DMS153 treated with DMSO at 0.1 percent for 48 hours (cell line): ENCODE measurements around the gene SELENOT.
"Not testable (repeated sequence)": the region's sequence is repeated elsewhere in the genome, so short reads cannot be mapped to it uniquely, and the experiment has no call there.

ENCODE experiments used
- DNase-seq: peaks from one replicate; lab custom pipeline; 2025; ENCODE audit not compliant: unreplicated experiment; lab: John Stamatoyannopoulos, UW

SELENOT gene

DNA sequence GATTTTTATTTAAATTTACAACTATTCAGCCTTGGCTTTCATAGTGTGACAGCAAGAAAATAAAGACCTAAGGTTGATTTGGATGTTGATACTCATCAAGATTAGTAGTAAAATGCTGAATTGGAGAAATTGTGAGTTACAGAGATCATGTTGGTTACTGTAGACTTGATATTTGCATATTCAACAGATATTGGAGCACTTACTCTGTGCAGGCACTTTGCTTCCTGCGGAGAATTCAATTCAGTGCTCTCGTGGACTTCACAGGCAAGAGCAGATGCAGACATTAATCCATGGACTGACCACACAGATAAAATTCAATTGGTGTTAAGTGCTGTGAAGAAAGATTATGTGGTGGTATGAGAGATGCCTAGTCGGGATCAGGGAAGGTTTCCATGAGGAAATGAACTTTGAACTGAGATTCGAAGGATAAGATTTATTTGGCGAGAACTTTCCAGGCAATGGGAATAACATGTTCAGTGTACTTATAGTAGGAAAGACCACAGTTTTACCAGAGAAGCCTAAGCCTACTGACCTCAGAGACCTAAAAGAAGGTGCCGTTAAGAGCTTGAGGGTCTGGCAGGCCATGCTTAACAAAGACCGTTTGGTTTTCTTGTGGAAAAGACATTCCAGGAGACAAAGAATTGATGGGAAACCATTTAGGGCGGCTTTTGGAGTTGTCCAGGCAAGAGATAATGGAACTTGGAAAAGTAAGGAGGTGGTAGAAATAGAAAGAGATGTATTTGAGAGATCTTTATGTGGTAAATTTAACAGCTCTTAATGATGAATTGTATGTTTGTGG is 4.3 kb downstream of the SELENOT start:
- no peak for DNase-seq

DNA sequence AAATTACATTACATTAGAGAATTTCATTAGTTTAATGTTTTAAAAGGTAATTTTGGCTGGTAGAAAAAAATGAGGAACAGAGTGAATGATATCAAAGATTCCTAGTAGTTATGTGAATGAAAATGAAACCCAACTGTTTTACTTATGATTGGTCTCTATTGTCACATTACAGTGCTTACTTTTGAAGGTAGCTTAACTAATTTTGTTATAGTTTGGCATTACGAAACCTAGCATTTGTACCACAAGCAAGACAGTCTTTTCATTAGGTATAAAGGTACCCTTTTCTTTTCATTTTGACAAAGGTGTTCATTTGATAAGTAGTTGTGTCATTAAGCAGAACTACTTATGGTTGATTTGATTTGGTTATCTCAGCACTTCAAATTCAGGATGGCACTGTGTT is 6.9 kb downstream of the SELENOT start:
- no peak for DNase-seq

DNA sequence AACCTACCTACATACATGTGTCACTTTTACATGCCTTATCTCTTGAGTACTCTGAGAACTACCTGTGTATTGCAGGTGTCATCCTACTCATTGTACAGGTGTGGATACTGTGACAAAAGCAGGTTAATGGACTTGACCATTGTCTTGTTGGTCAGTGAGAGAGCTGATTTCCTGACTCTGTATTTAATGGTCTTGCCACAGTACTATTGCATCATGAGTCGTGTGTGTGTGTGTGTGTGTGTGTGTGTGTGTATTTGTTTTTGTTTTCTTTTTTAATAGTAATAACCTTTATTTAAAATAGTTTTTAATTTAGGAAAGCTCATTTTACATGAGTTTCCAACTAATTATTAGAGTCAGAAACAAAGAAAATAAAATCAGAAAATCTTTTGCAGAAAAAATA is 7.7 kb downstream of the SELENOT start:
- DNase-seq = no peak

DNA sequence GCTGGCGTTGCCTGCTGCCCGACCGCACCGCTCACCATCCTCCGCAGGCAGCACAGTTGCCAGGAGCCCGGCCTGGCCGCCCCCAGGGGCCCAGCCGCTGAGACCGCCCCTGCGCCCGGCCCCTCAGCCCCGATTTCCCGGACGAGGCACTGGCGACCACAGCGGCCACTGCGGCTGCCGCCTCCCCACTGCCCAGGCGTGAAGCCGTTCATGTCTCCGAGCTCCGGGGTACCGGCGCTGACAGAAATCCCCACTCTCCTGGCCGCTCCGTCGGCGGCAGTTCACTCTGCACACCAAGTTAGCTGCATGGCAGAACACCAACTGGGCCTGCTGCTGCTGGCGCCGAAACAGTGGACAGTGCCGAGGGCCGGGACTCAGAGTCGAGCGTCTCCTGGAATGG is 8.5 kb downstream of the SELENOT start:
- no peak for DNase-seq

DNA sequence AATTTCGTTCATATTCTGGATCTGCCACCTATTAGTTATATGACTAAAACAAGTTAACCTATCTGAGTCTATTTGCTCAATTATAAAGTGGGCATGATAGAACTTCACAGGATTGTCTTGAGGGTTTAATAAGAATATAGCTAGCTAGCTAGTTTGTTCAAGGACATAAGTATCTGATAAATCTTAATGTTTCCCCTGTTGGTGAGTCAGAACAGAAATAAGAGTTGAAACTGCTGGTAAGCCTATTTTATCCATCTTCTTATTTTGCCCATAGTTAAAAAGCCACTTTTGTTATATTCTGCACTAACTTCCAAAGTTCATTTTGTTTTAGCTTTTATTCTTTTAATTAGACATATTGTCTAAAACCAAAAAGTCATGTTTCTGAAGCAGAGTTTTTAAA is 9.4 kb downstream of the SELENOT start:
- DNase-seq = no peak

DNA sequence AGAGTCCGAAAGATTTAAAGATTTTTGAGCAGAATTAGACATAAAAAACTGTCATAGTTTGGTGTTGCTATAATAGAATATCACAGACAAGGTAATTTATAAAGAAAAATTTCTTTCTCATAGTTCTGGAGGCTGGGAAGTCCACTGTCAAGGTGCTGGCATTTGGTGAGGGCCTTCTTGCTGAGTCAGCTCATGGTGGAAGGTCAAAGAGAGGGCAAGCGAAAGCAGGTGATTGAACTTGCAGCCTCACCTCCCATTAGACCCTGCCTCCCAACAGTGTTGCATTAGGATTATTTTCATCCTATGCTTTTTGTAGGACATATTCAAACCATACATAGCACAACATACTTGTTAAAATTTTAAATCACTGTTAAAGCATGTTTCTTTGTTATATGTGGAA is 9.9 kb downstream of the SELENOT start:
- no peak for DNase-seq

DNA sequence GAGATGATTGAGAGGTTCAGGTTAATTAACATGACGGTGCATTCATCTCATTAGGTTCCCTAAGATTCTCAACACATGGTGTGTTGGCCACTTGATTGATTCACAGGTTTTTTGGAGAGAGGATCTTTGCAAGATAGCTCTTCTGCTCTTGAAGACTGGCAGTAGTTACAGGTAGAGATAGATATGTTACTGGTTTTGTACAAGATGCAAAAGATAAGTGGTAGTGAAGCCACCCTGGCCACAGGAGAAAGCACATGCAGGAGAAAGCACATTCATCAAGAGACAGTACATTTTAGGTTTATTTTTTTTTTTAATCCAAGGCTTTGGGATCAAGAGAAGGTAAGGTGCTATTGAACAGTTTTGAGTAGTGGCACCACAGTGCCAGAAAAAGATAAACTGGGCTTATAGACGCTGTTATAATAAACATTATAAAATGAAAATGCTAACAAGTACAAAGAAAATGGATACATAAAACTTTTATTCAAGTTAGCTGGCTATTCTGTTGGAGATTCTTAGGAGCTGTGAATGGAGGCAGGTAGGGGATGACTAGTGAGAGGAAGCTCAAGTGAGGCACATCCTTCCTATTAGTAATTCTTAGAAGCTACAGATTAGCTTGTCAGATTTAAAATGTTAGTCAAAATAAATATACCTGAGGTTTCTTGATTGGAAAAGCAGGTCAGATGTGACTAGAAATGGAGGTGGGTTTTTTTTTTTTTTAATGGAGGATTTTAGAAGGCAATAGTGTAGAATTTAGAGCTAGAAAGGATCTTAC is 10.8 kb downstream of the SELENOT start:
- no peak for DNase-seq

DNA sequence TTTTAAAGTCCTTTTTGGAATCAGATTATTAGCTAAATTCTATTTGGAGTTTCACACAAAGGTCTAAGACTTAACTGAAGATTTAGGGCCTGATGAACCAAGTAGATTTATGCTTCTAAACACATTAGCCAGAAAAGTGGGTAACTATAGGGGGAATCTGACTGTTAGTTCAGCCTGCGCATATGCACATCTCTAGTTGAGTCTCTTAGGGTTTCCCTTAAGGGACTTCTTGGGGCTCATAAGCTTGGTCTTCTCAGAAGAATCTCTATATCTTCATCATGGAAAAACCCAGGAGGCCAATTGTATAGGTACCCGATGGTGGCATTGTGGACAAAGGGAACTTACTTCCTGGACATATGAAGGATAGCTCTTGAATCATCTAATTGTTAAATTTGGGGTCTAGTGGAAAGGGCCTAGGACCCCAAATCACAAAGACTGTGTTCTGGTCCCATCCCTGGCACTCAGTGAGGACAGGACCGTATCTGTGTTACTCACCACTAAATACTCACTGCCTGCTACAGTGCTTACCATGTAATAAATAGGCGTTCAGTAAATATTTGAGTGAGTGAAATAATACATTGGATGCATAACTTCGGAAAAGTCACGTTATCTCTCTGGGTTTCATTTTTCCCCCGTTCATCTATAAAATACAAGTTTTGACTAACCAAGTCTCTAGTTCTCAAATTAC is 17.0 kb downstream of the SELENOT start:
- no peak for DNase-seq

DNA sequence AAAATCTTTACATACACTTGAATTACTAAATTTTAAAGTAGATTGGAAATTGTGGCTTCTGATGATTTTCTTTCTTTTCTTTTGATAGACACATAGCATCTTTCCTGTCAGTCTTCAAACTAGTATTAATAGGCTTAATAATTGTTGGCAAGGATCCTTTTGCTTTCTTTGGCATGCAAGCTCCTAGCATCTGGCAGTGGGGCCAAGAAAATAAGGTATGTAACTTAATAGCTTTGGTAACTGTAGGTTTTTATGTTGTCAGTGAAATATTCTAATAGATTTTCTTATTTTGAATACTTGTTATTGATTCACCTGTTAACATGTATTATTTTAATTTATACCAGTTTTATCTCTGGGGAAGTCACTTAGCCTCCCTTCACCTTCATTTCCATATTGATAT is 19.8 kb downstream of the SELENOT start:
- not testable (repeated sequence) for DNase-seq

DNA sequence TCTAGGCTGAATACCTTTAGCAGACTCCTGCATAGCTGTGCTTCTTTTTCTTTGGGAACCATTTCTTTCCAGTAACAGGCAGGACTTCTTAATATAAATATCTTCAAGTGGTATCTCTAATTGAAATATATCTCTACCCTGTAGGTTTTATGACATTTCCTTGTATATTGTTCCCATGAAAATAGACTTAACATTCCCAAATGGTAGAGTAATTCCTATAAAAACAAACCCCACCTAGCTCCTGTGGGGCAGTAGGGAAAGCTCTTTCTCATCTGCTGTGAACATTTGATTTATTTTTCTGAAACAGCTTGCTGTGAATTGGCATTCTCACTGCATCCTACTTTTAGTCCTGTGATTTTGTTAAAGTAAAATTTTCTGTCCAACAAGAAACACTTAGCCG is 20.8 kb downstream of the SELENOT start:
- no peak for DNase-seq

DNA sequence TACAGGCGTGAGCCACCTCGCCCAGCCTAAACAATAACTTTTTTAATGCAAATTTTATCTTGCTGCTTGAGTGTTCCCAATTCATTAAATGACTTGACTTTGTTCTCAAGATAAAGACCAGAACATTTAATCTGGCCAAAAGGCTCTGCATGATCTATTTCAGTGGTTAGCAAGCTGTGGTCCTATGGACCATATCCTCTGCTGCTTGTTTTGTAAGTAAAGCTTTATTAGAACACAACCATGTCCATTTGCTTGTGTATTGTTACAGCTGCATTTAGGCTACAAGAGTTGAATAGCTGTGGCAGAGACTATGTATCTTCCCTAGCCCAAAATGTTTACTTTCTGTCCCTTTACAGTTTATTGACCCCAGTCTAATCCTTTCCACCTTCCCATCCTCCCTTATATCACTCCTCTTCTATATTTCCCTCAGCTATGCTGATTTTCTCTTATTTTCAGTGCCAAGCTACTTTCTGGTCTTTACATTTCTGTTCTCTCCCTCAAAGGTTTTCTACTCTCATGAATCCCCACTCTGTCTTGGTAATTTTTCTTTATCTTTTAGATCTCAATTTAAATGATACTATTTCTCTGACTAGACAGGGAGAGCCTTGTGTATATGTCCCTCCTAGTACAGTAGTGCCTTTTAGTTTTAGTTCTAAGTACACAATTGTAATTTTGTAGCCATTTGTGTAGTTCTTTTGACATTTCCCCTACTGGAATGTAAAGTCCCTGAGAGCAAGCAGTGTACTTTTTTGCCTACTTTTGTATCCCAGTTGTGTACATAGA is 23.2 kb downstream of the SELENOT start:
- no peak for DNase-seq

DNA sequence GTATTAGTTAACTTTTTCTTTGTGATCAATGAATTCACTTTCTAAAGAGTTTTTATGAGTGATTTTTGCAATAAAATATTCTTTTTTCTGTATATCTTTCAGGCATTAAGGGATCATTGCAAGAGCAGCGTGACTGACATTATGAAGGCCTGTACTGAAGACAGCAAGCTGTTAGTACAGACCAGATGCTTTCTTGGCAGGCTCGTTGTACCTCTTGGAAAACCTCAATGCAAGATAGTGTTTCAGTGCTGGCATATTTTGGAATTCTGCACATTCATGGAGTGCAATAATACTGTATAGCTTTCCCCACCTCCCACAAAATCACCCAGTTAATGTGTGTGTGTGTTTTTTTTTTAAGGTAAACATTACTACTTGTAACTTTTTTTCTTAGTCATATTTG is 24.4 kb downstream of the SELENOT start:
- DNase-seq = no peak

DNA sequence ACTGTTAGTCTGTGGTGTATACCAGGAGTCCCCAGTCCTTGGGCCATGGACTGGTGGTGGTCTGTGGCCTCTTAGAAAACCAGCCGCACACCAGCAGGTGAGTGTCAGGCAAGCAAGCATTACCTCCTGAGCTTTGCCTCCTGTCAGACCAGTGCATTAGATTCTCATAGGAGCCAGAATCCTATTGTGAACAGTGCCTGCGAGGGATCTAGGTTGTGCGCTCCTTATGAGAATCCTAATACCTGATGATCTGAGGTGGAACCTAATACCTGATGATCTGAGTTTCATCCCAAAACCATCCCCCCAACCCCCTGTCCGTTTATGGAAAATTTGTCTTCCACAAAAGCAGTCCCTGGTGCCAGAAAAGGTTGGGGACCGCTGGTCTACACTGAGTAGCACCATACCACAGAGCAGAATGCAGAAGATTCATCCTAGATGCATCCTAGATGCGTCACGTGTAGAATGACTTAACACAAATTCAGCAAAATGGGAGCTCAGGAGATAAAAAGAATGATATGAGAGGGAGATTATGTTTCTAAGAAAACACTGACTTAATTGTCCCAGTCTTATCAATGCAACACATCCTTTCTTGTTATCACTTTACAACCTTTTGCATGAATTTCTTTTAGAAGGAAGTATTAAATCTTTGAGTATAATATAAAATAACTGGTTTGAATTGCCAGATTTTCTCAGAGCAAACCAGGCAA is 28.5 kb downstream of the SELENOT start:
- DNase-seq = no peak

DNA sequence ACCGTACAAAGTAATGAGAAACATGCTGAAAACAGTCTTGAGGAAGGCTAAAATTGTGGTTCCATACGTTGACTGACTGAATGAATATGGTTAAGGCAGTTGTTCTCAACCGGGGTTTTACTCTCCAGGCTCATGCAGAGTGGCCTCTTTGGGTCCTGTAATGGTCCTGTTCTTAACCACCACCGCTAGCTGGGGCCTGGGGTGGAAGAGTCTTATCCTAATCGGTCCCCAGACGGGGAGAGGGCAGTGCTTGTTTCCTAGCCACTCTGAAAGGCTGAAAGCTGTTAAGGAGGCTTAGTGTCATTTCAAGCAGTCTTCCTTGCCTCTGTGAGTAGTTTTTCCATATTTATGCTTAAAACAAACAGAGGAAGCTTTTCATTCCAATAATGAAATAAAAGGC is 32.0 kb downstream of the SELENOT start:
- DNase-seq = no peak

DNA sequence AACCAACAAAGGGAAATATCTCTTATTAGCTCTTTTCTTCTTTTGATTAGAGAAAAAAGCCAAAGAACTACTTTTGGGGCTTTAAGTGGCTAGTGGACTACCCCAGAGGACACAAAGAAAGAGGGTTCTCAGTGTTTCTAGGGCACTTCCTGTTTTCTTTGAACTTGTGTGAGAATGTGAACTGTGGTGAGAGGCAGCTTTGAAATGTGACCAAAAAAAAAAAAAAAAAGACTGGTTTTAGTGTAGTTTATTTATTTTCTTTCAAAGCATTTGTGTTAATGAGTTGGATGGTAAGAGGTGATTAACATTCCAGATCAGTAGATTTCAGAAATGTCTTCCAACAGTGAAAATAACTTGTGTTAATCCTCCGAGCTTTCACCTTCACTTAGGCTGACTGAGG is 32.4 kb downstream of the SELENOT start:
- no peak for DNase-seq

DNA sequence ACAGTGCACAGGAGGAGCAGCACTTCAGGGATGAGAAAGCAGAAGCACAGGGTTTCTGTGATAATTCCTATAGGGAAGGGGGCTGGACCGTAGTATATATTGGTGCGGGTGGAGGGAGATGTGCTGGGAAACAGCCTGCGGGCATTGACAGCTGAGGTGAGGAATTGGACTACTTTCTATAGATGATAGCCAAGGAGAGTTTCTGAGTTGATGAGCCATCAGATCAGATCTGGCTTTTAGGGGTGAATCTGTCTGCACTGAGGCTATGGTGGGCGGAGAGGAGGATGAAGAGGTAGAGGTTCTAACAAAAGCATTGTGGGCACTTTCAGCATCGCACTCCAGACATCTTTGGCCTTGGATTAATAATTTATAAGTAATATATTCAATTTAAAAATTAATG is 33.1 kb downstream of the SELENOT start:
- no peak for DNase-seq

DNA sequence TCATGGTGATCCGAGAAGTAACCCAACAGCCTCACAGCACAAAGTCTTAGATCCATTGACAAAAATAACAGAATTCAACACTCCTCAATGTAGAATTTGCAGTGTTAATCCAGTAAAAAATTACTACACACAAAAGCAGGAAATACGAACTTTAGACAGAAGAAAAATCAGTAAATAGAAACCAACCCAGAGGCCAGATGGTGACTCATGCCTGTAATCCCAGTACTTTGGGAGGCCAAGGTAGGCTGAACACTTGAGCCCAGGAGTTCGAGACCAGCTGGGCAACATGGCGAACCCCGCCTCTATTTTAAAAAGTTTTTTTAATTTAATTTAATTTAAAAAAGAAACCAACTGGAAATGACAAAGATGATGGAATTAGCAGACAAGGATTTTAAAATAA is 36.1 kb downstream of the SELENOT start:
- DNase-seq = no peak

DNA sequence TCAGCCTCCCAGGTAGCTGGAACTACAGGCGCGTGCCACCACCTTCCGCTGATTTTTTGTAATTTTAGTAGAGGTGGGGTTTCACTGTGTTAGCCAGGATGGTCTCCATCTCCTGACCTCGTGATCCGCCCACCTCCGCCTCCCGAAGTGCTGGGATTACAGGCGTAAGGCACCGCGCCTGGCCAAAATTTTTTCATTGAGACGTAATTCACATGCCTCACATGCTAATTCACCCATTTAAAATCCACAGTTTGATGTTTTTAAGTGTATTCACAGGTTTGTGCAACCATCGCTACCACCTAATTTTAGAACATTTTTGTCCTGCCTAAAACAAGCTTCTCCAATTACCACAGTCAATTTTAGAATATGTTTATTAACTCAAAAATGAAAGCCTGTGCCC is 37.1 kb downstream of the SELENOT start:
- no peak for DNase-seq

DNA sequence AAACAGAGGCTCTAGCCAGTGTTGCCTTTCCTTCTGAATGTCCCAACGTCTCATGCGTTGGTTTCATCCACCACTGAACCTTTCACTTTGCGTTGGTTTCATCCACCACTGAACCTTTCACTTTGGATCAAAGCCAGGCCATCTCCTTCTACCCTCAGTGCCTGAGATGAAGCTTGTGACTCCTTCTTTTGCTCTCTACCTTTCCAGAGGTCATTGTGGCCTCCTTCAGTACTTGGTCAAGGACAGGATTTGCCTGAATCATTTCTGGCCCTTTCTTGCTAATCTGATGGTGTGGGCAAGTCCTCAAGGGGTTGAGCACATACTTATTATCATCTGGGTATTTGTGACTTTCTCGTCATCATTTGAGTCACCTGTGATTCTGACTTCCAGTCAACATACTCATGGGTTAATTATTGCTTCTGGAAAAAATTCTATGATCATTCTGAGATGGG is 50.0 kb downstream of the SELENOT start:
- DNase-seq = no peak

DNA sequence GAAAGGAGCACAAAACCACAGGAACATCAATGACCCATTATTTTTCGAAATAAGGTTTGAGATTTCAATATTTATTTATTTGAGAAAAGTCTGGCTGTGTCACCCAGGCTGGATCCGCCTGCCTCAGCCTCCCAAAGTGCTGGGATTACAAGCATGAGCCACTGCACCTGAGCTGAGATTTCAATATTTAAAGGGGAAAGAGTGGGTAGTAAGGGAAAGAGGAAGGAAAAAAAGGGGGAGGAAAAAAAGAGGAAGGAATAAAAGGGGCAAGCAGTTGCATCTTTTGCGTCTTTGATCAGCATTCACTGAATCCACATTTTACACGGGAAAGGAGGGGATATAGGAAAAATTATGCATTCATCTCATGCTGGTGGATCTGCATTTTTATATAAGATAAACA is 53.2 kb downstream of the SELENOT start:
- DNase-seq = no peak
